NT2/D1 (cell line): Measurements from ENCODE around the gene MAGI2.
"Not testable (repeated sequence)": the region's sequence is repeated elsewhere in the genome, so short reads cannot be mapped to it uniquely, and the experiment has no call there.

Source experiments
- DNase-seq: peaks from one replicate; pipeline ENCODE4 v3.0.0-alpha.2; 2011; ENCODE audit warnings: low read depth, low spot score
- H3K27me3 ChIP-seq: 2 replicates; pipeline ENCODE4 v1.6.0; 2011; ENCODE audit warnings: mild to moderate bottlenecking; ENCODE audit not compliant: insufficient read length, insufficient read depth
- H3K36me3 ChIP-seq: 2 replicates; pipeline ENCODE4 v1.6.1; 2011; ENCODE audit warnings: mild to moderate bottlenecking, low read length, mixed read lengths; ENCODE audit not compliant: insufficient read depth, insufficient read length
- H3K4me1 ChIP-seq: 2 replicates; pipeline ENCODE4 v1.5.1; 2011; ENCODE audit not compliant: insufficient read depth, insufficient read length
- H3K4me3 ChIP-seq: 2 replicates; pipeline ENCODE4 v1.5.1; 2011; ENCODE audit warnings: low read depth; ENCODE audit not compliant: insufficient read length
- H3K9ac ChIP-seq: 2 replicates; pipeline ENCODE4 v1.6.0; 2011; ENCODE audit warnings: low read depth; ENCODE audit not compliant: insufficient read length
- H3K9me3 ChIP-seq: 2 replicates; pipeline ENCODE4 v1.5.1; 2011; ENCODE audit warnings: mild to moderate bottlenecking, low read length; ENCODE audit not compliant: insufficient read depth
- SUZ12 ChIP-seq: IDR thresholded peaks from 2 replicates; pipeline ENCODE4 v1.6.1; 2011; ENCODE audit not compliant: insufficient read length, insufficient read depth; ENCODE audit errors: extremely low read depth
- YY1 ChIP-seq: IDR thresholded peaks from 2 replicates; pipeline ENCODE4 v1.6.1; 2011; ENCODE audit not compliant: insufficient read length, insufficient read depth
- ZNF274 ChIP-seq: IDR thresholded peaks from 2 replicates; pipeline ENCODE4 v1.6.1; 2011; ENCODE audit warnings: mild to moderate bottlenecking, low read depth, low read length

The MAGI2 gene

DNA sequence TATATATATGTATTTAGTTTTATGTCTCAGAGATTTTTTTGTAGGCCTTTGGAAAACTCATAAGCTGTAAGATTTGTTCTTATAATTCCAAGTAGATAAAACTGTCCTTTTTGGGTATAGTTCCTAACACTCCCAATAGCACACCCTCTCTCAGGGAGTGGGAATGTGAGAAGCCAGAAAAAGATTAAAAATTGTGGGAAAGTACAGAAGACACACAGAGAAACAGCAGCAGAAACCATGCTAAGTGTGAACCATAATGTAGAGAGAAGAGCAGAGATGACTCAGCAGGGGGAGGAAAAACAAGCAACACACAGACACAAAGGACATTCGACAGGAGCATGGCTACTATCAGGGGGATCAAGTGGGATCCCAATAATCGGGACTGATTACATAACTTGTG lies 401.6 kb downstream of the MAGI2 start:
- Histone ChIP-seq H3K4me3 (no peak overlapping the region), H3K9ac (no peak overlapping the region), H3K36me3 (no peaks in the 10 kb centered on the region), H3K27me3 (no peaks in the 10 kb centered on the region), H3K4me1 (no peaks in the 10 kb centered on the region), H3K9me3 (no peaks in the 10 kb centered on the region)
- TF ChIP-seq YY1 (no peak), SUZ12 (no peak), ZNF274 (no peak)
- no peak for DNase-seq

GRCh38 chr7:79050603-79051002 lies 402.9 kb downstream of the MAGI2 start:
- Histone ChIP-seq H3K36me3 (no peaks in the 10 kb centered on the region), H3K9ac (no peak overlapping the region), H3K27me3 (no peaks in the 10 kb centered on the region), H3K4me1 (no peaks in the 10 kb centered on the region), H3K4me3 (no peak overlapping the region), H3K9me3 (no peaks in the 10 kb centered on the region)
- peak; percentile 3 for DNase-seq
- TF ChIP-seq SUZ12 (no peak), YY1 (no peak), ZNF274 (no peak)

GRCh38 chr7:79046061-79046460 lies 407.4 kb downstream of the MAGI2 start:
- H3K9ac ChIP-seq = no peak overlapping the region
- no peak for TF ChIP-seq YY1
- TF ChIP-seq ZNF274 = no peak
- TF ChIP-seq SUZ12 = no peak
- DNase-seq = no peak
- no peaks in the 10 kb centered on the region for H3K27me3 ChIP-seq
- no peaks in the 10 kb centered on the region for H3K9me3 ChIP-seq
- no peak overlapping the region for H3K4me3 ChIP-seq
- H3K4me1 ChIP-seq = no peaks in the 10 kb centered on the region
- H3K36me3 ChIP-seq = no peaks in the 10 kb centered on the region

GRCh38 chr7:79037001-79037400 lies 416.5 kb downstream of the MAGI2 start:
- H3K9me3 ChIP-seq = no peaks in the 10 kb centered on the region
- no peak for TF ChIP-seq ZNF274
- TF ChIP-seq YY1 = no peak
- no peak for TF ChIP-seq SUZ12
- H3K4me3 ChIP-seq = no peak overlapping the region
- no peak for DNase-seq
- no peaks in the 10 kb centered on the region for H3K27me3 ChIP-seq
- no peaks in the 10 kb centered on the region for H3K36me3 ChIP-seq
- no peaks in the 10 kb centered on the region for H3K4me1 ChIP-seq
- H3K9ac ChIP-seq = no peak overlapping the region

- TF ChIP-seq ZNF274 (no peak), YY1 (no peak), SUZ12 (no peak)
- Histone ChIP-seq H3K36me3 (no peaks in the 10 kb centered on the region), H3K4me1 (no peaks in the 10 kb centered on the region), H3K9me3 (no peaks in the 10 kb centered on the region), H3K9ac (no peak overlapping the region), H3K27me3 (no peaks in the 10 kb centered on the region), H3K4me3 (no peak overlapping the region)
- no peak for DNase-seq
These were observed 417.1 kb downstream of the MAGI2 start for GRCh38 chr7:79036356-79036755.

- Histone ChIP-seq H3K4me1 (no peaks in the 10 kb centered on the region), H3K4me3 (no peak overlapping the region), H3K9me3 (no peaks in the 10 kb centered on the region), H3K27me3 (no peaks in the 10 kb centered on the region), H3K36me3 (no peaks in the 10 kb centered on the region), H3K9ac (no peak overlapping the region)
- TF ChIP-seq YY1 (no peak), ZNF274 (no peak), SUZ12 (no peak)
- DNase-seq = no peak
These were observed 417.6 kb downstream of the MAGI2 start for GRCh38 chr7:79035858-79036257.

DNA sequence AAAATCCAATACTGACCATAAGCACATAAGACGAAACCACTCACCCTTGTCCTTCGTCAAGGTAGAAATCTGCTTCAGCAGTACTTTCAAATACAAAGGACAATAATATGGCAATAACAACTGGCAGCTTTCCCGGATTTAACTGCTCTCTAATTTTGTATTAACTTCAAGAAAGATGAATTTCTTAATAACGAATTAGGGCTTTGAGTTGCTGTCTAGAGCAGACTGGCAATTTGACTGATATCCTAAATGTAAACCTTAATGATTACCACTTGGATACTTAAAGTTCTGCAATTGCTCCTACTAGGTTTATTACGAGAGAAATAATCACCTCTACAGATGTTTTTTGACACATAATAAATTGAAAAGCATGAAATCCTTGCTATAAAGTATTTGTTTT lies 418.7 kb downstream of the MAGI2 start:
- TF ChIP-seq SUZ12 = no peak
- no peak for TF ChIP-seq YY1
- TF ChIP-seq ZNF274 = no peak
- Histone ChIP-seq H3K4me3 (no peak overlapping the region), H3K36me3 (no peaks in the 10 kb centered on the region), H3K27me3 (no peaks in the 10 kb centered on the region), H3K9me3 (no peaks in the 10 kb centered on the region), H3K4me1 (no peaks in the 10 kb centered on the region), H3K9ac (no peak overlapping the region)
- no peak for DNase-seq

- not testable (repeated sequence) for H3K4me1 ChIP-seq, H3K9ac ChIP-seq, H3K27me3 ChIP-seq, H3K4me3 ChIP-seq, H3K36me3 ChIP-seq, DNase-seq, H3K9me3 ChIP-seq
These were observed 433.8 kb downstream of the MAGI2 start for GRCh38 chr7:79019711-79020110.
